IMR-90 (cell line): Measurements from ENCODE around the gene SLC36A1. TPM values are rescaled to one million over a fixed set of nuclear protein-coding genes. Genes with fewer than 3 reads are reported as not detected.

ENCODE experiments used
- ATAC-seq: fragments of 200-7000 bp; cut with Tn5 transposase; 2 replicates; pipeline ENCODE4 v1.9.1; 2020; ENCODE audit warnings: low read depth, mild to moderate bottlenecking, moderate library complexity
- BruUV-seq: library from RNA; stranded (reverse); fragments of 400-500 nt; replicated peaks from 2 replicates; lab custom pipeline; 2021; lab: Mats Ljungman, UMichigan
- CTCF ChIA-PET: fragments of 300-600 bp; formaldehyde crosslinking; extraction: SDS; loops from one replicate; lab custom pipeline; 2021; ENCODE audit warnings: antibody characterized with exemption; lab: Yijun Ruan, JAX
- POLR2A ChIA-PET: fragments of 300-600 bp; sonication (Branson Sonifier 250); formaldehyde crosslinking; loops from one replicate; lab custom pipeline; 2022; ENCODE audit warnings: antibody characterized with exemption; ENCODE audit not compliant: unreplicated experiment; lab: Charles Lee
- DNase-seq: peaks from one replicate; pipeline ENCODE4 v3.0.0; 2013
- H2AFZ ChIP-seq: replicated peaks from 2 replicates; pipeline ENCODE3; 2013; ENCODE audit warnings: low read length, mild to moderate bottlenecking; ENCODE audit not compliant: poor library complexity
- H2AK5ac ChIP-seq: 2 replicates; pipeline ENCODE4 v1.6.1; 2013; ENCODE audit warnings: low read depth, low read length, inconsistent platforms
- H2AK9ac ChIP-seq: replicated peaks from 2 replicates; pipeline ENCODE3; 2013; ENCODE audit warnings: mild to moderate bottlenecking, low read depth, low read length, moderate library complexity; ENCODE audit not compliant: poor library complexity
- H2BK120ac ChIP-seq: 2 replicates; pipeline ENCODE4 v1.6.1; 2013; ENCODE audit warnings: low read depth, low read length, inconsistent platforms
- H2BK15ac ChIP-seq: 3 replicates; pipeline ENCODE4 v1.6.1; 2013; ENCODE audit warnings: low read depth, low read length, inconsistent platforms
- H2BK20ac ChIP-seq: 2 replicates; pipeline ENCODE4 v1.6.1; 2013; ENCODE audit warnings: low read depth, mild to moderate bottlenecking, inconsistent platforms, low read length, moderate library complexity
- H2BK5ac ChIP-seq: 2 replicates; pipeline ENCODE4 v1.6.1; 2013; ENCODE audit warnings: mild to moderate bottlenecking, low read depth, low read length, inconsistent platforms; ENCODE audit not compliant: poor library complexity, severe bottlenecking
- H3K14ac ChIP-seq: replicated peaks from 2 replicates; pipeline ENCODE4 v1.6.1; 2013; ENCODE audit warnings: low read depth, low read length, inconsistent platforms
- H3K18ac ChIP-seq: 2 replicates; pipeline ENCODE4 v1.6.1; 2013; ENCODE audit warnings: low read depth, low read length, control low read depth
- H3K23ac ChIP-seq: 2 replicates; pipeline ENCODE4 v1.6.1; 2013; ENCODE audit warnings: low read depth, low read length, inconsistent platforms
- H3K27ac ChIP-seq: 2 replicates; pipeline ENCODE4 v1.5.1; 2013; ENCODE audit warnings: mild to moderate bottlenecking, control low read depth, low read length; ENCODE audit not compliant: insufficient read depth
- H3K27me3 ChIP-seq: 2 replicates; pipeline ENCODE4 v1.6.1; 2013; ENCODE audit warnings: low read length; ENCODE audit not compliant: control insufficient read depth, insufficient read depth
- H3K36me3 ChIP-seq: 2 replicates; pipeline ENCODE4 v1.6.1; 2013; ENCODE audit warnings: low read length, mixed read lengths; ENCODE audit not compliant: control insufficient read depth, insufficient read depth
- H3K4ac ChIP-seq: 2 replicates; pipeline ENCODE4 v1.6.1; 2013; ENCODE audit warnings: low read depth, low read length, inconsistent platforms
- H3K4me1 ChIP-seq: 2 replicates; pipeline ENCODE4 v1.6.1; 2013; ENCODE audit warnings: low read length, mixed read lengths; ENCODE audit not compliant: control insufficient read depth, insufficient read depth
- H3K4me2 ChIP-seq: 2 replicates; pipeline ENCODE4 v1.6.1; 2013; ENCODE audit warnings: low read depth, mild to moderate bottlenecking, control low read depth, low read length, moderate library complexity
- H3K4me3 ChIP-seq: 2 replicates; pipeline ENCODE4 v1.5.1; 2013; ENCODE audit warnings: low read depth, mild to moderate bottlenecking, control low read depth, low read length, moderate library complexity; ENCODE audit not compliant: insufficient read depth
- H3K56ac ChIP-seq: 2 replicates; pipeline ENCODE4 v1.6.1; 2013; ENCODE audit warnings: low read length, inconsistent platforms; ENCODE audit not compliant: insufficient read depth; ENCODE audit errors: extremely low read depth
- H3K79me1 ChIP-seq, 2 experiments: 2 replicates each; pipeline ENCODE4 v1.6.1; 2013; ENCODE audit warnings: low read length in 2 of 2, inconsistent platforms in 1 of 2, low read depth in 1 of 2
- H3K9ac ChIP-seq: 2 replicates; pipeline ENCODE4 v1.6.1; 2013; ENCODE audit warnings: low read depth, low read length, control low read depth
- H3K9me1 ChIP-seq: 2 replicates; pipeline ENCODE4 v1.6.1; 2013; ENCODE audit warnings: low read length, inconsistent platforms; ENCODE audit not compliant: insufficient read depth
- H3K9me3 ChIP-seq: 2 replicates; pipeline ENCODE4 v1.6.1; 2013; ENCODE audit warnings: low read length; ENCODE audit not compliant: control insufficient read depth, insufficient read depth
- H4K20me1 ChIP-seq: 2 replicates; pipeline ENCODE4 v1.6.1; 2013; ENCODE audit warnings: low read length, inconsistent platforms; ENCODE audit not compliant: insufficient read depth
- H4K5ac ChIP-seq: 2 replicates; pipeline ENCODE4 v1.6.1; 2013; ENCODE audit warnings: mild to moderate bottlenecking, low read depth, low read length, control low read depth
- H4K8ac ChIP-seq, 2 experiments: 2 replicates each; pipeline ENCODE4 v1.6.1; 2013; ENCODE audit warnings: low read depth in 2 of 2, low read length in 2 of 2, control low read depth in 1 of 2, inconsistent platforms in 1 of 2
- H4K91ac ChIP-seq: 2 replicates; pipeline ENCODE4 v1.6.1; 2013; ENCODE audit warnings: low read depth, low read length, inconsistent platforms; ENCODE audit not compliant: insufficient read depth
- BHLHE40 ChIP-seq: fragments of 150-350 bp; IDR thresholded peaks from 2 replicates; pipeline ENCODE4 v1.6.1; 2016; ENCODE audit warnings: mild to moderate bottlenecking, low read depth, low read length
- CEBPB ChIP-seq: IDR thresholded peaks from 2 replicates; pipeline ENCODE4 v1.6.1; 2012; ENCODE audit warnings: low read depth, low read length, improper control_type of control experiment
- CHD1 ChIP-seq: IDR thresholded peaks from 2 replicates; pipeline ENCODE4 v1.6.1; 2012; ENCODE audit warnings: low read depth, low read length, improper control_type of control experiment
- CTCF ChIP-seq: conservative IDR thresholded peaks from 2 replicates; pipeline ENCODE4 v1.5.1; 2012; ENCODE audit warnings: mild to moderate bottlenecking, low read depth, low read length, improper control_type of control experiment
- FOS ChIP-seq: fragments of 150-350 bp; IDR thresholded peaks from 2 replicates; pipeline ENCODE4 v1.6.1; 2016; ENCODE audit warnings: low read depth, low read length
- MAFK ChIP-seq: IDR thresholded peaks from 2 replicates; pipeline ENCODE4 v1.6.1; 2012; ENCODE audit warnings: low read depth, low read length, improper control_type of control experiment
- MXI1 ChIP-seq: IDR thresholded peaks from 2 replicates; pipeline ENCODE4 v1.6.1; 2012; ENCODE audit warnings: low read depth, mild to moderate bottlenecking, low read length, moderate library complexity, borderline replicate concordance
- NFE2L2 ChIP-seq: fragments of 150-350 bp; IDR thresholded peaks from 2 replicates; pipeline ENCODE4 v1.6.1; 2016; ENCODE audit warnings: low read depth, mild to moderate bottlenecking, low read length
- RFX5 ChIP-seq: IDR thresholded peaks from 2 replicates; pipeline ENCODE4 v1.8.0; 2012; ENCODE audit warnings: low read depth, mild to moderate bottlenecking, low read length, moderate library complexity
- SMC3 ChIP-seq: fragments of 150-350 bp; IDR thresholded peaks from 2 replicates; pipeline ENCODE4 v1.6.1; 2016; ENCODE audit warnings: low read depth, mild to moderate bottlenecking, antibody characterized with exemption, low read length, moderate library complexity
- WGBS, 2 experiments: methylation state at CpG; one replicate each; pipeline versions ENCODE4 v1.1.5 to v1.1.7; 2013; ENCODE audit warnings: missing lambda C conversion rate in 2 of 2; ENCODE audit not compliant: insufficient read length in 1 of 2; ENCODE audit errors: extremely low coverage in 2 of 2; 5-methylcytosine and 5-hydroxymethylcytosine counted together
- dilution Hi-C: fragments of 300-500 bp; cut with HindIII; formaldehyde crosslinking; loops from one replicate; pipeline ENCODE4 v1.14.3; 2018; ENCODE audit warnings: low sequenced_read_pairs; ENCODE audit not compliant: unreplicated experiment
- in situ Hi-C: fragments of 300-500 bp; cut with MboI; formaldehyde crosslinking; loops from 3 replicates; pipeline ENCODE4 v1.14.3; 2019; ENCODE audit warnings: low sequenced_read_pairs, inconsistent platforms, mixed read lengths
- intact Hi-C: fragments of 100-400 bp; cut with micrococcal nuclease; formaldehyde crosslinking; loops from 2 replicates; pipeline ENCODE4 v1.10.0; 2022
- polyA plus RNA-seq, 3 experiments: library from polyadenylated mRNA; depleted of rRNA; stranded (reverse); fragments of >200 nt; gene quantifications; 2 replicates each; pipeline ENCODE4 v1.2.3, GENCODE V29; 2012; ENCODE audit warnings: low replicate concordance in 1 of 3
- total RNA-seq: library from RNA; depleted of rRNA; stranded (reverse); fragments of >200 nt; gene quantifications from 2 replicates; pipeline ENCODE4 v1.2.3, GENCODE V29; 2012
- TF ChIP-seq, protein P1 (sequence below): fragments of 150-350 bp; IDR thresholded peaks from 2 replicates; pipeline ENCODE4 v1.6.1; 2017; ENCODE audit warnings: mild to moderate bottlenecking, antibody characterized with exemption, low read length, low read depth

Gene SLC36A1
- total and polyA plus RNA-seq, 2 of the 4 experiments (the other 2 are of a cell fraction) = 5.7 to 8.7 TPM

GRCh38 chr5:151431666-151432065, 15.7 kb upstream of the SLC36A1 start:
- no peak overlapping the region for H3K56ac ChIP-seq
- H2AK9ac ChIP-seq = no peak overlapping the region
- no peaks in the 10 kb centered on the region for H4K20me1 ChIP-seq
- H3K27me3 ChIP-seq = peaks cover 8% of the 10 kb centered on the region
- no peak overlapping the region for H3K9ac ChIP-seq
- no peaks in the 10 kb centered on the region for H3K4me1 ChIP-seq
- ChIA-PET POLR2A (no interaction called here), CTCF (no interaction called here)
- no peak overlapping the region for H2AFZ ChIP-seq
- no peak for TF ChIP-seq CHD1
- no peak for TF ChIP-seq BHLHE40
- no peak for TF ChIP-seq CTCF
- TF ChIP-seq CEBPB = no peak
- no peak for TF ChIP-seq FOS
- no peak for TF ChIP-seq SMC3
- TF ChIP-seq RFX5 = no peak
- TF ChIP-seq MXI1 = no peak
- TF ChIP-seq NFE2L2 = no peak
- TF ChIP-seq, protein P1, sequence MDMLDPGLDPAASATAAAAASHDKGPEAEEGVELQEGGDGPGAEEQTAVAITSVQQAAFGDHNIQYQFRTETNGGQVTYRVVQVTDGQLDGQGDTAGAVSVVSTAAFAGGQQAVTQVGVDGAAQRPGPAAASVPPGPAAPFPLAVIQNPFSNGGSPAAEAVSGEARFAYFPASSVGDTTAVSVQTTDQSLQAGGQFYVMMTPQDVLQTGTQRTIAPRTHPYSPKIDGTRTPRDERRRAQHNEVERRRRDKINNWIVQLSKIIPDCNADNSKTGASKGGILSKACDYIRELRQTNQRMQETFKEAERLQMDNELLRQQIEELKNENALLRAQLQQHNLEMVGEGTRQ = no peak
- no peak for TF ChIP-seq MAFK
- H3K4ac ChIP-seq = no peak overlapping the region
- H3K27ac ChIP-seq = no peak overlapping the region
- H2BK15ac ChIP-seq = no peak overlapping the region
- H4K8ac ChIP-seq = no peak overlapping the region
- H3K9me1 ChIP-seq = no peaks in the 10 kb centered on the region
- H3K79me1 ChIP-seq = no peaks in the 10 kb centered on the region
- no peak overlapping the region for H3K4me3 ChIP-seq
- DNase-seq = no peak
- no peak overlapping the region for H4K5ac ChIP-seq
- no peaks in the 10 kb centered on the region for H3K9me3 ChIP-seq
- H3K18ac ChIP-seq = no peak overlapping the region
- no peak overlapping the region for H4K91ac ChIP-seq
- BruUV-seq = no TSS peak
- no peak overlapping the region for H3K14ac ChIP-seq
- no peak overlapping the region for H3K23ac ChIP-seq
- H2AK5ac ChIP-seq = no peak overlapping the region
- H3K4me2 ChIP-seq = no peak overlapping the region
- no peaks in the 10 kb centered on the region for H3K36me3 ChIP-seq
- H2BK120ac ChIP-seq = no peak overlapping the region
- dilution Hi-C loops = no loop called here
- intact Hi-C loops = no loop called here
- in situ Hi-C loops = loop anchor here (10.0 kb wide), 1 partner anchor 193 kb away; no protein-coding TSS in a partner anchor
- H2BK5ac ChIP-seq = no peak overlapping the region
- 36% methylated on average over 2 of the region's 6 CpGs; no CpG with 5 or more reads in 1 of the 2 experiments for WGBS, 2 experiments
- no peak for ATAC-seq
- H2BK20ac ChIP-seq = no peak overlapping the region
